ENCODE data around the gene NAA10.

GRCh38 chrX:153913701-153914100, 21.1 kb downstream of the NAA10 start:
- TF ChIP-seq ATF2 (CRISPR knock-in tag; IDR thresholded peaks at IDR 0.05) = no peak
- no peak for TF ChIP-seq MED13 (CRISPR knock-in tag; IDR thresholded peaks at IDR 0.05)
- no peak for TF ChIP-seq ATM (IDR thresholded peaks at IDR 0.05; ENCODE audit: borderline replicate concordance)
- no peak for TF ChIP-seq NFRKB (IDR thresholded peaks at IDR 0.05)
